Omental fat pad (tissue), 4 donors: Measurements from ENCODE around the gene PARP11. TPM values are rescaled to one million over a fixed set of nuclear protein-coding genes. Genes with fewer than 3 reads are reported as not detected.
A peak's percentile ranks its signal among the peaks of the same experiment; 100 is the strongest.

Source experiments
- ATAC-seq: fragments of 150-250 bp; one replicate; pipeline ENCODE4 v1.9.1; 2016; ENCODE audit warnings: mild to moderate bottlenecking, moderate library complexity; ENCODE audit not compliant: low FRiP score
- DNase-seq: peaks from one replicate; pipeline ENCODE4 v3.0.0-alpha.2; 2019; ENCODE audit warnings: low spot score
- CTCF ChIP-seq, 3 donors: fragments of 450-650 bp; IDR thresholded peaks; one replicate each; pipeline ENCODE4 v1.5.1; 2016 to 2017; ENCODE audit warnings: antibody characterized with exemption in 3 of 3, mild to moderate bottlenecking in 3 of 3, moderate library complexity in 2 of 3
- total RNA-seq, 4 donors: library from RNA; depleted of rRNA; stranded (reverse); fragments of >200 nt; gene quantifications; one replicate each; pipeline ENCODE4 v1.1.0, GENCODE V29; 2016

PARP11 gene
- total RNA-seq, 4 donors from 2014 or later: 4.0 to 14.8 (median 5.7) TPM

- DNase-seq (no peak), ATAC-seq (peak; percentile 68)
- peak in 1 of 3 donors; percentile 52 for TF ChIP-seq CTCF (IDR thresholded peaks at IDR 0.05)
Observed at GRCh38 chr12:3885277-3886094, 12.3 kb upstream of the PARP11 start.

- DNase-seq (no peak), ATAC-seq (no peak)
- no peak for TF ChIP-seq CTCF (IDR thresholded peaks at IDR 0.05)
Observed at GRCh38 chr12:3884671-3885070, 11.5 kb upstream of the PARP11 start.

- ATAC-seq (no peak), DNase-seq (no peak)
- TF ChIP-seq CTCF (IDR thresholded peaks at IDR 0.05): no peak
Observed at GRCh38 chr12:3882896-3883564, 9.8 kb upstream of the PARP11 start.

GRCh38 chr12:3882406-3882805 is 9.2 kb upstream of the PARP11 start:
- no peak for ATAC-seq
- no peak for DNase-seq
- no peak for TF ChIP-seq CTCF (IDR thresholded peaks at IDR 0.05)

GRCh38 chr12:3881281-3881950 is 8.2 kb upstream of the PARP11 start:
- DNase-seq (no peak), ATAC-seq (no peak)
- TF ChIP-seq CTCF (IDR thresholded peaks at IDR 0.05): no peak

GRCh38 chr12:3879846-3880245 is 6.6 kb upstream of the PARP11 start:
- DNase-seq (no peak), ATAC-seq (no peak)
- TF ChIP-seq CTCF (IDR thresholded peaks at IDR 0.05): no peak
